GM18505 (cell line): ENCODE measurements around the gene AKAP13.

Experiments used
- ATAC-seq: cut with Tn5 transposase; IDR thresholded peaks from one replicate; pipeline ENCODE4 v1.9.1; 2021; ENCODE audit not compliant: unreplicated experiment
- POLR2A ChIP-seq: IDR thresholded peaks from 4 replicates; pipeline ENCODE4 v1.6.1; 2011; ENCODE audit warnings: borderline replicate concordance; ENCODE audit not compliant: insufficient read depth, insufficient read length; ENCODE audit errors: extremely low read depth

The AKAP13 gene

DNA sequence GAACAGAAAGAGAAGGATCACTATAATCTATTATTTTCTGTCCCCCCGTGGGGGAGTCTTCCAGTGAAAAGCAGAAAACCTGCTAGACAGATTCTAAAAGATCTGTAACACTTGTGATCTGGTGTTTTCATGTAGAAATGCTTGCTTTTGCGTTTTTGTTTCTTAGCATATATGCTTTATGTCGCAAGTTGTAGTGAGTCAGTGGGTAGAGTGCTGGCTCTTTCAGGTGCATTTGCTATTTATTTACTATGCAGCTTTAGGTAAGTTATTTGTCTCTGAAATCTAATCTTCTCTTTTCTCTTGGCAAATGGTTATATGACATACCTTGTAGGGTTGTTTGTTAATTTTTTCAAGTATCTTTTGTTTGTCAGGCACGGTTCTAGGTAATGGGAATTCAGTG lies 9.4 kb downstream of the AKAP13 start:
- no peak for ATAC-seq
- TF ChIP-seq POLR2A = no peak

DNA sequence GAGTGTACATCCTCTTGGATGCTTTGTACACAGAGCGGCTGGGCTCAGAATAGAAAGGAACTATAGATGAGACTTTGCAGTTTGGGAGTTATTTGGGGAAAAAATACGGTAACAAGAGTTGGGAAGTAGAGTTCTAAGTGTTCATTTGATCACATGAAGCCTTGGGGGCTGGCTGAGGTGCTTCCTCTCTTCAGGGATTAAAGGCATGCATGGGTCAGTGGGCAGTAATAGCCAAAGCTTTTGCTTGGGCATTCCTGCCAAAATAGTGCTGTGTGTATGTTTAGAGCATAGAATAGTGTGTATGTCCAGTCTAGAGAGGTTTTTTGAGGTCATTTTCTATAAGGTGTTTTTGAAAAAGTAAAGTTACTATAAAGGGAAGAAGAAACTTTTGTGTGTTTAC lies 12.8 kb downstream of the AKAP13 start:
- ATAC-seq = no peak
- no peak for TF ChIP-seq POLR2A

DNA sequence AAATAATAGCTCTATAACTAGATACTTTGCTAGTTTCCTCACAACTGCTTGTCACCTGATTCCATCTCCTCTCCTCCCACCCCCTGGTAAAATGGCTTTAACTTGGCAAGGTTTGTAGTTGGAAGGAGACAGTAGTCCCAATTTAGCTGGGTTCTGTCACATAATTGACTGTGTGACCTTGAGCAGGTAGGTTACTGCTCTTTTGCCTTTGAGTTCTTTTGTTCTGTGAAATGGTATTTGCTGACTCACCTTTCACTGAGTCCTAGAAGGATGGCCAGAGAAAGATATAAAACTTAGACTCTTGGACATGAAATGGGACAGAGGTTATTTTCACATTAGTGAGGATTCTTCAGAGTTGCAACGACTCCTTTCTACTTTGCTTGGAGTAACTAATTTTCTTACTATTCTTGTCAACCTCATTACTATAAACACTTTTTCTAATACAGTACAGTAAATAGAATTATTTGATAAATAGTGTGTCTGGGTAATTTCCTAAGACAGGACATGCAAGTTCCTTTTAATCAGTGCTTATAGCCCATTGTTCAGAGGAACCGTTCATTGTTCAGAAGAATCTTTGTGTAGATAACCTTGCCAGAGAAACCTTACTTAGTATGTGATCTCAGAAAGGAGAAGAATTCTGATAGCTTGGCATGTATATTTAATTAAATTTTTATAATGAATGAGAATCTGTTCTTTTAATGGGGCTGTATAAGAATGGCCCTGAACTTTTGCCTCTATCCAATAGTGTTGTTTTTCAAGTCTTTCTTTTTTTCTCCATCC lies 14.3 kb downstream of the AKAP13 start:
- TF ChIP-seq POLR2A = no peak
- ATAC-seq = no peak

DNA sequence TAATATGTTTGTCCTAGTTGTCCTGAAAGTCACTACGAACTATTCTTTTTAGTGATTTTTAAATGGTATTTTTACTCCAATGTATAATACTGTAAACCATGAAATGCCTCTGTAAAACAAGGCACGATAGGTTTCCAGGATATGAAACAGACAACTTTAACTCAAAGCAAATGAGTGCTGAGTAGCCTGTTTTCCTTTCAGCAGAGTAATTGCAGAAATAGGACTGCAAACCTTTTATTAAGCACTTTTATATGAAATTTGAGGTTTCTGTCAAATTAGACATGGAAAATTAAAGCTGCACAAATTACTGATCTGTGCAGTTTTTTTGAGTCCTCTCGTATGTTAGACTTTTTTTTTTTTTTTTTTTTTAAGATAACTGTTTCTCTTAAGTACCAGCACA lies 16.2 kb downstream of the AKAP13 start:
- TF ChIP-seq POLR2A = no peak
- ATAC-seq = no peak

DNA sequence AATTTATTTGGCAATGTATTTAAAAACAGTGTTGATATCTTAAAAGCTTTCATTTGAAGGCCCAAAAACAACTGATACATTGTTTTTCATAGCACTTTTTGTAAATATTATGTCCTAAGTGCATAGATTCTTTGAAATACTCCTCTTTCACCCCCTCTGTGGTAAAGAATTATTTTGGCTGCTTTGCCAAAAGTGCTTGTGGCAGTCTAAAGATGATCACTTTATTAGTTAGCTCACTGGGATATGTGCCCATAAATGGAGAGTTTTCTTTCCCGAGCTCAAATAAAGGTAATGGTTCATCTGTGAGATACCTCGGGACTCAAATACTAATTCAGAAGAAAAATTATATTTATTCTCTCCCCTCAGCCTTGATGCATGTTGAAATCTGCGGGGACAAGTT lies 16.7 kb downstream of the AKAP13 start:
- ATAC-seq = no peak
- TF ChIP-seq POLR2A = no peak

DNA sequence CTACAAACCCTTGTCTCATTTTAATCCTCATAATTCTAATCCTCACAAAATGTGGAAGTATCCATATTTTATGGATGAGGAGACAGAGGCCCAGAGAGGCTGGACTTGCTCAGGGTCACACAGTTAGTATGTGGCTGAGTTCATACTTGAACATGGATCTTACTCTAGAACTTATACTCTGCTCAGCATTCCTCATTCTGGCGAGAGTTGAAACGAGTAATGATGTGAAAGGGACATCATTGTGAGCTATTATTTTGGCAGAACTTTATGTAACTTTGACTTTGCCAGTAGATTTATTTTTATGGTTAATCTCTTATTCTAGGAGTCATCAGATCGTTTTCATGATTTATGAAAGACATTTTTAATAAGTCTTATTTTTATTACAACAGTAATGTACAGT lies 17.5 kb downstream of the AKAP13 start:
- no peak for ATAC-seq
- no peak for TF ChIP-seq POLR2A

DNA sequence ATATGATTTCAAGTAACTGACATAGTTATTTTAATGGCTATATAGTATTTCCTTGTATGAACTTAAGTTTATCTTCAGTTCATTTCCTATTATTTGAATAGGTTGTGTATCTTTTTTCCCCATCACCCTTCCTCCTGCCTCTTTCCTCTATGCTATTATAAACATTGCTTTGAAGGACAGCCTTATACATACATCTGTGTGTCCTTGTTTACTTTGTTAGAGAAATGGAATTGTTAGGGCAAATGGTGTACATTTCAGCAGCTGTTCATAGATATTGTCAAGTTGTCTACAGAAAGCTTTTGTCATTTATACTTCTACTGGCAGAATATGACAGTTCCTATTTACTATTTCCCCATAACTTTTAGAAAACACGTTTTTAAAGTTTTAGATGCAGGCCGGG lies 18.4 kb downstream of the AKAP13 start:
- TF ChIP-seq POLR2A = no peak

DNA sequence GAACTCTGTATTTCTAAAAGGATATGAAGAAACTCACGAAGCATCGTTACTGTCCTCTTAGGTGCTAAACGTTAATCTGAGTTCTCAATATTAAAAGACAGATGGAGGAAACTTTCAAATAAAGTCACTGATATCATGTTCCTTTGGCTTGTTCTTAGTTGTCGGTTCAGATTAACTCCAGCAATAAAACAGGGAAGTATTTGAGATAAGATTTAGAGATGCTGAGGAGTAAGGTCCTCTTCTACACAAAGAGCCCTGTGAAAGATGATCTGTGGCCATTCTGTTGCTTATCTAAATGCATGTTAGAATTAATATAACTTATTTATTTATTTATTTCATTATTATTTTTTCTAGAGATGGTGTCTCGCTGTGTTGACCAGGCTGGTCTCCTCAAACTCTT lies 19.2 kb downstream of the AKAP13 start:
- no peak for TF ChIP-seq POLR2A
- no peak for ATAC-seq

More for the DNA sequence above, 18.4 kb downstream of the AKAP13 start:
- ATAC-seq = no peak

DNA sequence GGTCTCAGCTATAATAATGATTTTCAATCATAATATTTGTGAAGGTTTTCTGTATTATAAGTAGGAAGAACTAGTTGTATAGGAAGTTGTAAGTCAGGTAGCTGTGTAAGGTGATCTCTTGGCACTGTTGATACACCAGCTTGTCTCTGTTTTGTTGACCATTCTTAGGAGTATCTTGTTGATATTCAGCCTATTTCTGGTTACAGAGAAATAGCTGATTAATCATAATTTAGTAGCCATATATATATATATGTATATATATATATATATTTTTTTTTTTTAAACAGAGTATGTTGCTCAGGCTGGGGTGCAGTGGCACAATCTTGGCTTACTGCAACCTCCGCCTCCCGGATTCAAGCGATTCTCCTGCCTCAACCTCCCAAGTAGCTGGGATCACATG lies 20.2 kb downstream of the AKAP13 start:
- no peak for ATAC-seq
- no peak for TF ChIP-seq POLR2A

DNA sequence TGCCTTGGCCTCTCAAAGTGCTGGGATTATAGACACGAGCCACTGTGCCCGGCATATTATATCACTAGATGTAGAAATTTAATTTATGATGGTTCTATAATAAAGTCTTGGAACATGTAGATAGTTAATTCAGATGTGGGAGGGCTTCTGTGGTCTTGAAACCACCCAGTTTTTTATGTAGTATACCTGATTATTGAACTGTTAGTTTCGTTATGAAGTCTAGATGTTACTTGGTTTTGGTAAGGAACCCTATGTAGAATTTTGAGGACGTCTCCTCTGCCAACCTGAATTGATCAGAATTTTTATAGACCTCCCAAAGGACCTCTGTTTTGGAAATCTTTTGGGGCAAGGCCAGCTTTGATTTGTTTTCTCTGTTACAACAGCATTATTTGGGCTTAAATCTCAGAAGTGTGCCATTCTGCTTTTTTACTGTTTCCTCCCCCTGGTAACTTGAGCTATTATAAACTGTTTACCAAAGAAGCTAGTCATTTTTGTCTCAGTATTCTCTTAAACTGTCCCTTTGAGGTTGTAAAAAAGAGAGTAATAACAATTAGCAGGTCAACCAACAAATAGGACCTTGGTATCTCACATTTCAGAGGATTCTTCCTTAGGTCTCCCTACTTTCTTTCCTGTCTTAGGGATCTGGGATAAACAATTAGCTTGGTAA lies 20.8 kb downstream of the AKAP13 start:
- ATAC-seq = no peak
- no peak for TF ChIP-seq POLR2A

DNA sequence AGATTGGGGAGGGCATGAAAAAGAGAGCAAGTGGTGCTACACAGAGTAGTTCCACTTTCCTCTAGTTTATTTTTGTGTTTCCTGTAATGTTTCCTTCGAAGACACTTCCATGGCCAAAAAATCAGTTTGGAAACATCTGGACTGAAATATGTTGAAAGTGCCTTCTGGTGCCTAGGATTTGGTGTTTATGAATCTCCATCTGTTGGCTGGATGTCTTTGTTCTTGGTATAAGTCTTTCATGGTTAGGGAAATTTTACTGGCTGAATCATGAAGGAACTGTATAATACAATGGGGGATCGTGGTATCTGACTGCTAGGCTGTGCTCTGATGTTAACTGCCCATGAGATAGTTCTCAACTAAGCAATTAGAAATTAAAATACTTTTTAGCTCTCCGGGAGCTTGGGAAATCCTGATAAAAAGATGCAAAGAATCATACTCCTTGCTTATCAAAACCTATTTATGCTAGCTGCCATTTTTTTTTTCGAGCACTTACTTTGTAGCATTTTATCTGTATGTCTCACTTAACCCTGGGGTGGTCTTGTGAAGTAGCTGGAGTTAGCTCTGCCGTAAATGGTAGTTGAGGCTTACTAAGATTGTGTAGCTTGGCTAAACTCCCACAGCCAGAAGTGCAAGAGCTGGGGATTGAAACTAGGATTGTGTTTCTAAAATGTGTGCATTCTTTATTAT lies 21.9 kb downstream of the AKAP13 start:
- no peak for TF ChIP-seq POLR2A
- ATAC-seq = no peak

DNA sequence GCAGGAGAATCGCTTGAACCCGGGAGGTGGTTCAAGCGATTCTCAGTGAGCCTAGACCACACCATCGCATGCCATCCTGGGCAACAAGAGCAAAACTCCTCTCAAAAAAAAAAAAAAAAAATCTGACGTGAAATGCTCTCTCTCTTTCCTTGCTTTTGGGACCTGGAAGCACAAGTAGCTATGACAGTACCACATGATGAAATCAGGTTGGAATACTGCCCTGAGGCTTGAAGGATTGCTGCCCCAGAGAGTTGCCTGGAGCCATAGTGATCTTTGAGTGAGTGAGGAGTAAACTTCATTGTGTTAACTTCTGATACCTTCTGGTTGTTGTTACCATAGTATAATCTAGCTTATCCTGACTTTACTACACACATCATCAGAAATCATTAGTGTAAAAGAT lies 23.3 kb downstream of the AKAP13 start:
- TF ChIP-seq POLR2A = no peak
- ATAC-seq = no peak

DNA sequence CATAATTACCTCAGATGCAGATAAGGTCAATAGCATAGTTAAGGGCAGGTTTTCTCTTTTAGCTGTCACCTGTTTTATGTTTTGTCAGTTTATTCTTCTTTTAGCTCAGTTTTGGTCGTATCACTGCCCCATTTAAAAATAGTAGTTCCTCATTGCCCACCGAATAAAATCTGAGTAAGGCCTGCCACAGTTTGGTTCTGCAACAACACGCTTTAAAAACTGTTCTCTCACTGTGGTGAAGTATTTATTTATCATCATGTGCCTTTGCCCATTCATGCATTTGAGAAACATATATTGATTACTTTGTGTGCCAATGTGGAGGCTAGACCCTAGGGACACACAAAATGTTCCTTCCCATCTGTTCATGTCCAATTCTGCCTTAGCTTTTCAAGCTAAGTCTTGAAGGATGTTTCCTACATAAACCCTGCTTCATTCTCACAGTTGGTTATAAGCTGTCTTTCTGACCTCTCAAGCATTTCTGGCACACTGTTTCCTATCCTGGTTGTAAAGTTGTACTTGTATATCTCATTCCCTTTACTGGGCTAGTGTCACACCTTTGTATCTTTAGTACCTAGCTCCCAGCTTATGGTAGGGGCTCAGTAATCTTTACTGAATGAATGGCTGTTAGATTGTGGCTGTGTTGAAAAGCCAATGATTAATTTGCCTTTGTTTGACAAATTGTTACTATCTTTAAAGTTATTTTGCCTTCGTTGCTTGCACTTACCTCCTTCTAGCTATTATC lies 23.9 kb downstream of the AKAP13 start:
- TF ChIP-seq POLR2A = no peak

More for the DNA sequence above, 23.9 kb downstream of the AKAP13 start:
- ATAC-seq = no peak
